Activated T-cell treated with anti-CD3 and anti-CD28 coated beads, Interleukin-2, amount 50 U/mL, for 4 hours (primary cell): ENCODE results near the gene PDGFB. TPM values are rescaled to one million over a fixed set of nuclear protein-coding genes. Genes with fewer than 3 reads are reported as not detected.

Experiments
- ATAC-seq, 2 donors: fragments of 200-7000 bp; cut with Tn5 transposase; one replicate each; pipeline ENCODE4 v1.10.0; 2021
- DNase-seq: peaks from one replicate; pipeline ENCODE4 v3.0.0-alpha.2; 2020
- H3K27me3 Mint-ChIP-seq: one replicate; pipeline ENCODE4 v1.8.0; 2021; ENCODE audit warnings: low read depth, mixed read lengths
- H3K36me3 Mint-ChIP-seq: one replicate; pipeline ENCODE4 v1.8.0; 2022; ENCODE audit warnings: mixed read lengths; ENCODE audit not compliant: insufficient read depth
- H3K4me1 Mint-ChIP-seq: one replicate; pipeline ENCODE4 v1.8.0; 2021; ENCODE audit warnings: low read depth, mixed read lengths
- H3K4me3 Mint-ChIP-seq: one replicate; pipeline ENCODE4 v1.8.0; 2021; ENCODE audit warnings: mild to moderate bottlenecking, moderate library complexity, mixed read lengths
- H3K9me3 Mint-ChIP-seq: one replicate; pipeline ENCODE4 v1.8.0; 2021; ENCODE audit warnings: mixed read lengths
- total RNA-seq, 3 donors: library from RNA; stranded (reverse); gene quantifications; one replicate each; pipeline ENCODE4 v1.2.1, GENCODE V29; 2021

The PDGFB gene
- total RNA-seq, 3 donors from 2014 or later: 0.35 to 2.1 (median 0.84) TPM

- ATAC-seq (no peak), DNase-seq (no peak)
- Mint-ChIP-seq H3K9me3 (no peaks in the 10 kb centered on the region), H3K36me3 (no peaks in the 10 kb centered on the region), H3K4me3 (no peak overlapping the region), H3K27me3 (peaks cover 23% of the 10 kb centered on the region), H3K4me1 (peaks cover 21% of the 10 kb centered on the region)
Observed at GRCh38 chr22:39254122-39254521, 9.3 kb upstream of the PDGFB start.

GRCh38 chr22:39253435-39254070, 8.8 kb upstream of the PDGFB start:
- Mint-ChIP-seq H3K4me1 (peaks cover 21% of the 10 kb centered on the region), H3K27me3 (peaks cover 23% of the 10 kb centered on the region), H3K36me3 (no peaks in the 10 kb centered on the region), H3K9me3 (no peaks in the 10 kb centered on the region), H3K4me3 (no peak overlapping the region)
- peak; percentile 27 for DNase-seq
- ATAC-seq: peak; percentile 86 to 87

- peaks cover 24% of the 10 kb centered on the region for H3K27me3 Mint-ChIP-seq
- peaks cover 21% of the 10 kb centered on the region for H3K4me1 Mint-ChIP-seq
- H3K9me3 Mint-ChIP-seq: no peaks in the 10 kb centered on the region
- no peak overlapping the region for H3K4me3 Mint-ChIP-seq
- DNase-seq (no peak), ATAC-seq (peak in 1 of 2 donors; percentile 14)
- no peaks in the 10 kb centered on the region for H3K36me3 Mint-ChIP-seq
Observed at GRCh38 chr22:39252461-39253434, 8.0 kb upstream of the PDGFB start.

- no peak for DNase-seq
- H3K36me3 Mint-ChIP-seq: no peaks in the 10 kb centered on the region
- no peak overlapping the region for H3K4me3 Mint-ChIP-seq
- H3K27me3 Mint-ChIP-seq: peaks cover 26% of the 10 kb centered on the region
- ATAC-seq: no peak
- peaks cover 21% of the 10 kb centered on the region for H3K4me1 Mint-ChIP-seq
- no peaks in the 10 kb centered on the region for H3K9me3 Mint-ChIP-seq
Observed at GRCh38 chr22:39251762-39252460, 7.1 kb upstream of the PDGFB start.

GRCh38 chr22:39250838-39251237, 6.1 kb upstream of the PDGFB start:
- peaks cover 29% of the 10 kb centered on the region for H3K27me3 Mint-ChIP-seq
- no peaks in the 10 kb centered on the region for H3K36me3 Mint-ChIP-seq
- ATAC-seq: no peak
- H3K4me3 Mint-ChIP-seq: no peak overlapping the region
- peaks cover 22% of the 10 kb centered on the region for H3K4me1 Mint-ChIP-seq
- DNase-seq: no peak
- no peaks in the 10 kb centered on the region for H3K9me3 Mint-ChIP-seq

GRCh38 chr22:39250131-39250530, 5.3 kb upstream of the PDGFB start:
- Mint-ChIP-seq H3K4me3 (no peak overlapping the region), H3K27me3 (peaks cover 29% of the 10 kb centered on the region)

GRCh38 chr22:39249086-39249704, 4.4 kb upstream of the PDGFB start:
- Mint-ChIP-seq H3K4me3 (no peak overlapping the region), H3K4me1 (peaks cover 18% of the 10 kb centered on the region), H3K27me3 (peaks cover 29% of the 10 kb centered on the region), H3K9me3 (no peaks in the 10 kb centered on the region), H3K36me3 (no peaks in the 10 kb centered on the region)
- no peak for ATAC-seq
- no peak for DNase-seq

More at GRCh38 chr22:39250131-39250530, 5.3 kb upstream of the PDGFB start:
- no peaks in the 10 kb centered on the region for H3K9me3 Mint-ChIP-seq
- DNase-seq: no peak
- ATAC-seq: no peak
- H3K36me3 Mint-ChIP-seq: no peaks in the 10 kb centered on the region
- peaks cover 20% of the 10 kb centered on the region for H3K4me1 Mint-ChIP-seq

GRCh38 chr22:39248254-39248653, 3.5 kb upstream of the PDGFB start:
- Mint-ChIP-seq H3K27me3 (peaks cover 29% of the 10 kb centered on the region), H3K9me3 (no peaks in the 10 kb centered on the region), H3K4me3 (no peak overlapping the region), H3K4me1 (peaks cover 22% of the 10 kb centered on the region), H3K36me3 (no peaks in the 10 kb centered on the region)
- DNase-seq (no peak), ATAC-seq (no peak)

GRCh38 chr22:39247361-39247760, 2.6 kb upstream of the PDGFB start:
- H3K9me3 Mint-ChIP-seq: no peaks in the 10 kb centered on the region
- peaks cover 23% of the 10 kb centered on the region for H3K27me3 Mint-ChIP-seq
- H3K4me3 Mint-ChIP-seq: no peak overlapping the region
- no peaks in the 10 kb centered on the region for H3K36me3 Mint-ChIP-seq
- peaks cover 19% of the 10 kb centered on the region for H3K4me1 Mint-ChIP-seq
- ATAC-seq: no peak
- no peak for DNase-seq

- H3K36me3 Mint-ChIP-seq: no peaks in the 10 kb centered on the region
- ATAC-seq: no peak
- H3K27me3 Mint-ChIP-seq: peaks cover 18% of the 10 kb centered on the region
- peaks cover 19% of the 10 kb centered on the region for H3K4me1 Mint-ChIP-seq
- H3K4me3 Mint-ChIP-seq: no peak overlapping the region
- no peak for DNase-seq
- no peaks in the 10 kb centered on the region for H3K9me3 Mint-ChIP-seq
Observed at GRCh38 chr22:39246690-39247332, 2.0 kb upstream of the PDGFB start.

GRCh38 chr22:39246217-39246616, 1.4 kb upstream of the PDGFB start:
- no peak for DNase-seq
- peaks cover 25% of the 10 kb centered on the region for H3K4me1 Mint-ChIP-seq
- H3K9me3 Mint-ChIP-seq: no peaks in the 10 kb centered on the region
- peaks cover 23% of the 10 kb centered on the region for H3K27me3 Mint-ChIP-seq
- no peak for ATAC-seq
- H3K4me3 Mint-ChIP-seq: no peak overlapping the region
- H3K36me3 Mint-ChIP-seq: no peaks in the 10 kb centered on the region

- H3K27me3 Mint-ChIP-seq: peaks cover 18% of the 10 kb centered on the region
- no peak for DNase-seq
- no peaks in the 10 kb centered on the region for H3K9me3 Mint-ChIP-seq
- peak overlapping the region; percentile 76 for H3K4me3 Mint-ChIP-seq
- no peak for ATAC-seq
- no peaks in the 10 kb centered on the region for H3K36me3 Mint-ChIP-seq
- H3K4me1 Mint-ChIP-seq: peaks cover 33% of the 10 kb centered on the region
Observed at GRCh38 chr22:39245130-39246039, 603 bp upstream of the PDGFB start.

GRCh38 chr22:39244136-39244495, 666 bp downstream of the PDGFB start:
- Mint-ChIP-seq H3K27me3 (peaks cover 16% of the 10 kb centered on the region), H3K4me3 (peak overlapping the region; percentile 69), H3K4me1 (peaks cover 44% of the 10 kb centered on the region), H3K36me3 (no peaks in the 10 kb centered on the region), H3K9me3 (no peaks in the 10 kb centered on the region)
- DNase-seq (no peak), ATAC-seq (no peak)
